Heart left ventricle (tissue), 16 donors: Measurements from ENCODE around the gene GPT2. TPM values are rescaled to one million over a fixed set of nuclear protein-coding genes. Genes with fewer than 3 reads are reported as not detected.

Experiments used
- ATAC-seq, 4 donors: fragments of 200-7000 bp; cut with Tn5 transposase; one replicate each; pipeline ENCODE4 v1.9.1; 2020 to 2022; ENCODE audit warnings: moderate library complexity in 4 of 4, mild to moderate bottlenecking in 3 of 4, moderate number of reproducible peaks in 1 of 4
- DNase-seq, 5 donors: peaks; one replicate each; pipeline ENCODE4 v3.0.0-alpha.2; 2020
- H3K27ac ChIP-seq, 12 donors: fragments of 200-600 bp; sonication (generic) in 4 of 12; one replicate each; pipeline versions ENCODE4 v1.5.0 to v1.8.0; 2016 to 2022; ENCODE audit warnings: mild to moderate bottlenecking in 2 of 12
- H3K27me3 ChIP-seq, 9 donors: fragments of 200-600 bp; sonication (generic) in 2 of 9; one replicate each; pipeline versions ENCODE4 v1.5.1 to v1.8.0; 2016 to 2022; ENCODE audit warnings: mild to moderate bottlenecking in 3 of 9
- H3K36me3 ChIP-seq, 9 donors: fragments of 200-600 bp; sonication (generic) in 2 of 9; one replicate each; pipeline versions ENCODE4 v1.5.0 to v1.8.0; 2018 to 2022; ENCODE audit warnings: mild to moderate bottlenecking in 2 of 9
- H3K4me1 ChIP-seq, 12 donors: fragments of 200-600 bp; sonication (generic) in 4 of 12; one replicate each; pipeline versions ENCODE4 v1.5.0 to v1.8.0; 2016 to 2022; ENCODE audit warnings: mild to moderate bottlenecking in 3 of 12
- H3K4me3 ChIP-seq, 12 donors: fragments of 200-600 bp; sonication (generic) in 4 of 12; one replicate each; pipeline versions ENCODE4 v1.5.0 to v1.8.0; 2017 to 2022; ENCODE audit warnings: mild to moderate bottlenecking in 9 of 12, moderate library complexity in 4 of 12
- H3K9me3 ChIP-seq, 12 donors: fragments of 200-600 bp; sonication (generic) in 4 of 12; one replicate each; pipeline versions ENCODE4 v1.5.0 to v1.8.0; 2016 to 2022; ENCODE audit warnings: mild to moderate bottlenecking in 1 of 12
- POLR2A ChIP-seq, 2 donors: fragments of 450-650 bp; IDR thresholded peaks; one replicate each; pipeline ENCODE4 v1.6.1; 2017; ENCODE audit warnings: antibody characterized with exemption in 2 of 2, mild to moderate bottlenecking in 2 of 2, moderate library complexity in 2 of 2
- WGBS, 4 donors: extraction: QIAGEN DNeasy Blood & Tissue Kit in 2 of 4; methylation state at CpG; one replicate each; pipeline versions ENCODE4 v1.1.5 to v1.1.7; 2013 to 2018; 5-methylcytosine and 5-hydroxymethylcytosine counted together
- intact Hi-C, 10 donors: fragments of 100-400 bp; cut with DNase I; formaldehyde crosslinking; loops; one replicate each; pipeline versions ENCODE4 v1.11.1 to v1.14.2; 2022
- polyA plus RNA-seq, 2 donors: library from polyadenylated mRNA; stranded (reverse); fragments of 200-250 nt; gene quantifications; one replicate each; pipeline ENCODE4 v1.2.3, GENCODE V29; 2013
- total RNA-seq, 9 donors: library from RNA; depleted of rRNA in 2 of 9; stranded (reverse); fragments of >200 nt in 2 of 9; fragmentation: NEBNext Ultra II Directional in 3 of 9; extraction: Animal tissue kit (Norgen Biotek cat#: 25700) in 3 of 9; gene quantifications; one replicate each; pipeline versions ENCODE4 v1.1.0 to v1.2.4, GENCODE V29; 2016 to 2023
- TF ChIP-seq, protein P1 (sequence below), 12 donors: fragments of 200-600 bp; sonication (generic) in 4 of 12; IDR thresholded peaks; one replicate each; pipeline versions ENCODE4 v1.5.0 to v1.8.0; 2018 to 2022; ENCODE audit warnings: antibody characterized with exemption in 12 of 12, mild to moderate bottlenecking in 5 of 12
- donor health status: ischemic (EF 13 %, LVEDD 7.1; RV severe dilation, severe dysfunction).
- donor health status: healthy with polysubstance abuse.
- donor health status: DM: no; HTN: yes; CAD: no.
- donor health status: DM: no; HTN: no; CAD: no.
- donor health status: ischemic (EF 25% LVEDD 6.9; RV normal size, moderate dysfunction).
- donor health status: ischemic (EF 25% LVEDD 5.7; RV mildly dilated, moderate dysfunction).
- donor health status: healthy.
- donor health status: DM: yes; HTN: yes; CAD: no.
- donor health status: ischemic (EF 35%, LVEDD 5.7; RV mildly dilated, moderate dysfunction).
- donor health status: nonischemic (EF 11% LVEDD 7.7; RV severe dilation, severe dysfunction).
- donor health status: DM: yes; HTN: yes; CAD: no.
- donor health status: PGD.
- donor health status: ischemic (EF 29% LVEDD 5.4; RV normal size, mild dysfunction).
- donor health status: nonischemic (EF 23%, LVEDD 6.1; RV moderate dilation, normal function).

The GPT2 gene
- total and polyA plus RNA-seq, 11 donors: 8.5 to 30.6 (median 15.0) TPM

DNA sequence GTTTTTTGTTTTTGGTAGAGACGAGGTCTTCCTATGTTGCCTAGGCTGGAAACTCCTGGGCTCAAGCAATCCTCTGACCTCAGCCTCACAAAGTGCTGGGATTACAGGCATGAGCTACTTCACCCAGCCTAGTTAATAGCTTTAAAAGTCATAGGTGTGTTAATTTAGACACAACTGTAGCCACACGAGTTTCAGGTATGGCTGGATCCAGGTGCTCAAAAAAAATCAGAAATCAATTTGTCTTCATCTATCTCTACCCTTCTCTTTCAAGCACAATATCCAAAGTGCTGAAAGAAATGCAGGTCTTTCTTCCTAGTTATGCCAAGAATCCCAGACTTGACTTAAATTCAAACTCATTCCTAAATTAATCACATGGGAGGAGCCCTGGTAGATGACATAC lies 29.3 kb upstream of the GPT2 start:
- no peak overlapping the region for H3K4me3 ChIP-seq
- H3K4me1 ChIP-seq: peaks cover 0 to 4% (median 0%) of the 10 kb centered on the region in 12 donors
- H3K27me3 ChIP-seq: no peaks in the 10 kb centered on the region
- H3K36me3 ChIP-seq: no peaks in the 10 kb centered on the region
- 84 to 96% (median 90%) methylated on average over 2 of the region's 2 CpGs for WGBS, 4 donors
- intact Hi-C loops: loop anchor here (1.0 to 10.0 kb wide), 7 partner anchors 53 to 1312 kb away; no protein-coding TSS in a partner anchor
- DNase-seq (no peak), ATAC-seq (no peak)
- no peaks in the 10 kb centered on the region for H3K9me3 ChIP-seq
- H3K27ac ChIP-seq: no peak overlapping the region
- TF ChIP-seq, protein P1, sequence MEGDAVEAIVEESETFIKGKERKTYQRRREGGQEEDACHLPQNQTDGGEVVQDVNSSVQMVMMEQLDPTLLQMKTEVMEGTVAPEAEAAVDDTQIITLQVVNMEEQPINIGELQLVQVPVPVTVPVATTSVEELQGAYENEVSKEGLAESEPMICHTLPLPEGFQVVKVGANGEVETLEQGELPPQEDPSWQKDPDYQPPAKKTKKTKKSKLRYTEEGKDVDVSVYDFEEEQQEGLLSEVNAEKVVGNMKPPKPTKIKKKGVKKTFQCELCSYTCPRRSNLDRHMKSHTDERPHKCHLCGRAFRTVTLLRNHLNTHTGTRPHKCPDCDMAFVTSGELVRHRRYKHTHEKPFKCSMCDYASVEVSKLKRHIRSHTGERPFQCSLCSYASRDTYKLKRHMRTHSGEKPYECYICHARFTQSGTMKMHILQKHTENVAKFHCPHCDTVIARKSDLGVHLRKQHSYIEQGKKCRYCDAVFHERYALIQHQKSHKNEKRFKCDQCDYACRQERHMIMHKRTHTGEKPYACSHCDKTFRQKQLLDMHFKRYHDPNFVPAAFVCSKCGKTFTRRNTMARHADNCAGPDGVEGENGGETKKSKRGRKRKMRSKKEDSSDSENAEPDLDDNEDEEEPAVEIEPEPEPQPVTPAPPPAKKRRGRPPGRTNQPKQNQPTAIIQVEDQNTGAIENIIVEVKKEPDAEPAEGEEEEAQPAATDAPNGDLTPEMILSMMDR (IDR thresholded peaks at IDR 0.05): no peak
- TF ChIP-seq POLR2A (IDR thresholded peaks at IDR 0.05): no peak

DNA sequence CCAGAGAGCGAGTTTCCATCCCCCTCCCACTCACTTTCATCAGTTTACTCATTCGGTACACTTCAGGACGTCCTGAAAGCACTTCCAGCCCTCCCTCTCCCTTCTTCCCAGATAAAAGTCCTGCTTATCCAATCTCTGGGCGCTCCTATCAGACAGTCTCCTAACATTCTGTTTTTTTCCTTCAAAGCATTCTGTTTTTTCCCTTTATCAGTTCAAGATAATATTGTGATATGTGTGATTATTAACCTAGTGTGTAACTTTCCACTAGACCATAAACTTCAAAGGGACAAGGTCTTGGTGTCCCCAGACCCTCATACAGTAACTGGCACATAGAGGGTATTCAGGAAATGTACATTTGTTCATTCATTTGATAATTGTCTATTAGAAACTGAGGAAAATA lies 28.8 kb upstream of the GPT2 start:
- 73 to 82% (median 79%) methylated on average over 4 of the region's 4 CpGs for WGBS, 4 donors
- Histone ChIP-seq H3K4me3 (no peak overlapping the region), H3K9me3 (no peaks in the 10 kb centered on the region), H3K27ac (no peak overlapping the region), H3K27me3 (no peaks in the 10 kb centered on the region), H3K4me1 (peaks cover 0 to 4% (median 0%) of the 10 kb centered on the region in 12 donors), H3K36me3 (no peaks in the 10 kb centered on the region)
- intact Hi-C loops: loop anchor here in 7 of 10 donors (1.0 to 10.0 kb wide), 4 partner anchors 53 to 1309 kb away; no protein-coding TSS in a partner anchor
- TF ChIP-seq, protein P1 (IDR thresholded peaks at IDR 0.05): no peak
- TF ChIP-seq POLR2A (IDR thresholded peaks at IDR 0.05): no peak
- ATAC-seq (no peak), DNase-seq (no peak)

DNA sequence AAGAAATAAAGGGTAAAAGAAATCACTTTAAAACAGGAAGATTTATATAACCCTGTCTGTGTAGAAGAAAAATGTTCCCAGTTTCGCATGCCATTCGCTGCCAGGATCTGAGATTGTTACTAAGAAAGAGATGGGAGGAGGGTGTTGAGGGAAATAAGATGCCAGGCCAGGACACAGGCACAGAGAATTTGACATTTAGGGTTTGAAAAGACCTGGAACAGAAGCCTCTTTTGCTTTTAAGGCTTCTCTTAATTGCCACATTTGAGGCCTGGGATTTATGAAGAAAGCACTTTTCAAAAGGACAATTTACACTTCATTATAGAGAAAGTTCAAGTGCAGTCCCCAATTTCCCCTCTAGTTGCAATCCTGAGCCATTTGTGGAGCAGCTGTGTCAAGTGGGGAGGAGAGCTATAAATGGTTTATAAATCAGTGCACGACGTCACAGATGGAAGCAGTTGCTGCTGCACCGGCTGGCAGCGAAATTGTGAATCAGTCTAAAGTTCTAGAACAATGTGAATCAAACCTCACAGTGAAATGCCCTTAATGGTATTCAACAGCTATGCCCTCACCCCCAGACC lies 26.7 kb upstream of the GPT2 start:
- intact Hi-C loops: loop anchor here in 3 of 10 donors (10.0 kb wide), 2 partner anchors 157 to 1307 kb away; no protein-coding TSS in a partner anchor
- no peaks in the 10 kb centered on the region for H3K9me3 ChIP-seq
- peaks cover 0 to 4% (median 0%) of the 10 kb centered on the region in 12 donors for H3K4me1 ChIP-seq
- no peaks in the 10 kb centered on the region for H3K27me3 ChIP-seq
- H3K36me3 ChIP-seq: no peaks in the 10 kb centered on the region
- H3K4me3 ChIP-seq: no peak overlapping the region
- H3K27ac ChIP-seq: no peak overlapping the region
- ATAC-seq: peak in 3 of 4 donors; percentile 64 to 83 (median 75)
- DNase-seq: no peak
- no peak for TF ChIP-seq POLR2A (IDR thresholded peaks at IDR 0.05)
- TF ChIP-seq, protein P1 (IDR thresholded peaks at IDR 0.05): peak in 9 of 12 donors; percentile 9 to 52 (median 33)
- 40 to 56% (median 45%) methylated on average over 6 of the region's 6 CpGs for WGBS, 4 donors

GRCh38 chr16:46858151-46858550 lies 26.0 kb upstream of the GPT2 start:
- no peak overlapping the region for H3K27ac ChIP-seq
- intact Hi-C loops: loop anchor here in 3 of 10 donors (10.0 kb wide), 2 partner anchors 157 to 1307 kb away; no protein-coding TSS in a partner anchor
- 96 to 97% (median 97%) methylated on average over 6 of the region's 6 CpGs for WGBS, 4 donors

More at GRCh38 chr16:46858151-46858550, 26.0 kb upstream of the GPT2 start:
- H3K4me3 ChIP-seq: no peak overlapping the region
- TF ChIP-seq, protein P1 (IDR thresholded peaks at IDR 0.05): no peak
- TF ChIP-seq POLR2A (IDR thresholded peaks at IDR 0.05): no peak
- peaks cover 0 to 4% (median 0%) of the 10 kb centered on the region in 12 donors for H3K4me1 ChIP-seq
- ATAC-seq: no peak
- no peaks in the 10 kb centered on the region for H3K9me3 ChIP-seq
- DNase-seq: no peak
- H3K27me3 ChIP-seq: no peaks in the 10 kb centered on the region
- no peaks in the 10 kb centered on the region for H3K36me3 ChIP-seq
